ENCODE measurements around the gene RIIAD1.
"Not testable (repeated sequence)": the region's sequence is repeated elsewhere in the genome, so short reads cannot be mapped to it uniquely, and the experiment has no call there.

RIIAD1 gene

GRCh38 chr1:151720974-151721787 is at the start of gene RIIAD1:
Gene RIIAD1, plus strand, starts transcription at chr1:151721522. Its CDS starts 15 bp downstream, at chr1:151721537.
- DNase-seq (ENCODE audit: low read depth in 3 of 3, low spot score in 1 of 3), result peak in 1 of 3 donors; percentile 27

DNA sequence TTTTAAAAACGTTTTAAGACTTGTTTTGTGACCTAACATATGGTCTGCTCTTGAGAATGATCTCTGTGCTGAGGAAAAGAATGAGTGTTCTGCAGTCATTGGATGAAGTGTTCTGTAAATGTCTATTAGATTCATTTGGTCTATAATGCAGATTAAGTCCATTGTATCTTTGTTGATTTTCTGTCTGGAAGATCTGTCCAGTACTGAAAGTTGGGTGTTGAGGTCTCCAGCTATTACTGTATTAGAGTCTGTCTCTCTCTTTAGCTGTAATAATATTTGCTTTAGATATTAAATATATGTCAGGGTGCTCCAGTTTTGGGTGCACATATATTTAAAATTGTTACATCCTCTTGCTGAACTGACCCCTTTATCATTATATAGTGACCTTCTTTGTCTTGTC is 47.9 kb upstream of the RIIAD1 start:
- no peak for DNase-seq (ENCODE audit: low read depth in 3 of 3, low spot score in 1 of 3)

- no peak for DNase-seq (ENCODE audit: low read depth in 3 of 3, low spot score in 1 of 3)
Observed at GRCh38 chr1:151680391-151680790, 40.9 kb upstream of the RIIAD1 start.

DNA sequence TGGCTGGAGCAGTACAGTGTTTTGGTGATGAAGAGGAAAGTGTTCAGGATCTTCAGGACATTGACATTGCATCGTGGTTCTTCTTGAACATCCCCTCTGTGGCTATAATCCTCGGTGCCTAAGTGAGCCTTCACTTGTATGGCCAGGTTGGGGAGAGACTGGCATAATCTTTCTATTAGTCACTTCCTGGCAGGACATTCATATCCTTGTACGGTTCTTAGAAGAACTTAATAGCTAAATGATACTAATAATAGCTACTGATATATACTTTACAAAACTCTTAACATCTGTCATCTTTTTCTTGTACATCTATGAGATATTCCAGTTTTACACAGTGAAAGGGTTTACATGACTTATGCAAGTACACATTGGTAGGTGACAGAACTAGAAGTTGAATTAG is 40.5 kb upstream of the RIIAD1 start:
- no peak for DNase-seq (ENCODE audit: low read depth in 3 of 3, low spot score in 1 of 3)

DNA sequence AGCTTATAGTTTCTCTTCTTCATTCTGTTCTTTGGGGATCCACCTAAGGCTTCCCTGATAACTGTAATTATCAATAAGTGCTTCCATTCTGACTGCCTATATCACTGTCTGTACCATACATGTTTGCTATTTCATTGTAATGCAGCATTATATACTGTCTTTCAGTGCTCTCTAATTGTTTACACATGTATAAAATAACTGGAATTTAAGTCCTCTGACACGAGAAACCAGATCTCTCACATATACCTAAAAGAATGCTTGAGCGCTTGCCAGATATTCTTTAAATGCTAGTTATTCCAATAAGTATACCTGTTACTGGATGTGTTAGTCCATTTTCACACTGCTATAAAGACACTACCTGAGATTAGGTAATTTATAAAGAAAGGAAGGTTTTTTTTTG is 39.4 kb upstream of the RIIAD1 start:
- no peak for DNase-seq (ENCODE audit: low read depth in 3 of 3, low spot score in 1 of 3)

- not testable (repeated sequence) for DNase-seq (ENCODE audit: low read depth in 3 of 3, low spot score in 1 of 3)
Observed at GRCh38 chr1:151682901-151683300, 38.4 kb upstream of the RIIAD1 start.

DNA sequence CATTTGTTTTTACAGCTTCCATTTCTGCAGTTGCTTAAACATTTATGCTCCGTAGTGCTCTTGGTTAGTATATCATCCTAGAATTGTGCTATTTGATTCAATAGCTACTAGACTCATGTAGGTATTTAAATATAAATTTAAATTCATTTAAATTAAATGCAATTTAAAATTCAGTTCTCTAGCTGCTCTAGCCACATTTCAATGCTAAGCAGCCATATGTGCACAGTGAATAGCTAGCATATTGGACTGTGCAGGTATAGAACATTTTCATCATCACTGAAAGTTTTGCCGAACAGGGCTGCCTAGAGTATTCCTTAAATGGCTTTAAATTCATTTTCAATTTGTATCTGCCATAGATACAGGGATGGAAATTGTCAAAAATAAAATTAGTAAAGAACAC is 37.2 kb upstream of the RIIAD1 start:
- no peak for DNase-seq (ENCODE audit: low read depth in 3 of 3, low spot score in 1 of 3)

DNA sequence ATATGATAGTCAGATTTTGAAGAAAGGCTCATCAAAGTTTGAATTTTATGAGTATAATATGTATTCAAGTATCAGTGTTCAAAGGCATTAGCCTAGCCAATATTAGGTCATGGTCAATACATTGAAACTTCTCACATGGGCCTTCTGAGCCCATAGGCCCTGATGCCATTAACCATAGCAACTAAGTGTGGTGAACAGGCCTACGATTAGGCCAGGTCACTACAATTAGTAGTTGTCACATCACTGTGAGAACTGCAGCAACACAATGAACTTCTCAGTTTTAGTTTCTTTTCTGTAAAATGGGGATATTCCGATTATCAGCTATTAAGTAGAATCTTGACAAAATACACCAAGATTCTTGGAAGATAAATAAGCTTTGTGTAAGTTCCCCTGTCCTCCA is 34.8 kb upstream of the RIIAD1 start:
- DNase-seq (ENCODE audit: low read depth in 3 of 3, low spot score in 1 of 3), result no peak

DNA sequence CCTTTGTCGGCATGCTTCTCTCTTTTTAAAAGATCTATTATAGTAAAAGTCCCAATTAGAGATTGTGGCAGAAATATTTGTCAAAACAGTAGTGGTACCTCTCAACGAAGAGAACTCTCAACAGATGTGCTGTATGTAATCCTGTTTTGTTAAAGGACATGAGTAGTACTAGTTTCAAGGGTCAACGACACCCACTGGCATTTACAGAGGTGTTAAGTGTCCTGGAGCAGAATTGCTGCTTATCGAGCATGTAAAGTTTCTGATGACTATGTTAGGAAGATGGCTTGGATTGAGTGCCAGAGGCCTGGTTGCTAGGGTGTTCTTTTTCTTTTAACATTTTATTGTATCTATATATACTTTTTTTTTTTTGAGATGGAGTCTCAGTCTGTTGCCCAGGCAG is 31.8 kb upstream of the RIIAD1 start:
- no peak for DNase-seq (ENCODE audit: low read depth in 3 of 3, low spot score in 1 of 3)

GRCh38 chr1:151692226-151692625 is 29.1 kb upstream of the RIIAD1 start:
- no peak for DNase-seq (ENCODE audit: low read depth in 3 of 3, low spot score in 1 of 3)

DNA sequence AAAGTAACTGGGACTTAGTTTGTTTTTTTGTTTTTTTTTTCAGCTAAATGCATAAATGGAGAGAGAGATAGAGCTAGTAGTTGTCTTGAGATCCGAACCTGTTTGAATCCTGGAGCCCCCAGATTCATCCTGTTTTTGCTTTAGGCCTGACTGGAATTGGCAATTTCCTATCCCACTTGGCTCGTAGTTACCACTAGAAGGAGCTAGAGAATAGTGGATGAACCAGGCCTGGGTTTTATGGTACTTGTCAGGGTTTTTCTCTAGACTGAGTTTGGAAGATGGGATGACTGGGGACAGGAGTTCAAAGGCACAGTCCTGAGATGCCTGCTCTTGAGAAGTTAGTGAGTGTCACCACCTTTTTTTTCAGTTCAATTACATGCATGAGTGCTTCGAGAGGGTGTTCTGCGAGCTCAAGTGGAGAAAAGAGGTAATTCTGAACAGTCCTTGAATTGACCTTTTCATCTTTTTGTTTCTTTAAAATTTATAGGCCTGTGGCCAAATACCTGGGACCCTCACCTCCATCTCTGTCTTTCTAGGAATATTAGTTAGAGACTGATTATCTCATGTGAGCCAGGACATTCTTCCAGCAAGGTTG is 28.2 kb upstream of the RIIAD1 start:
- no peak for DNase-seq (ENCODE audit: low read depth in 3 of 3, low spot score in 1 of 3)

GRCh38 chr1:151701515-151701914 is 19.8 kb upstream of the RIIAD1 start:
- DNase-seq (ENCODE audit: low read depth in 3 of 3, low spot score in 1 of 3), result no peak

- DNase-seq (ENCODE audit: low read depth in 3 of 3, low spot score in 1 of 3), result no peak
Observed at GRCh38 chr1:151702936-151703335, 18.4 kb upstream of the RIIAD1 start.

DNA sequence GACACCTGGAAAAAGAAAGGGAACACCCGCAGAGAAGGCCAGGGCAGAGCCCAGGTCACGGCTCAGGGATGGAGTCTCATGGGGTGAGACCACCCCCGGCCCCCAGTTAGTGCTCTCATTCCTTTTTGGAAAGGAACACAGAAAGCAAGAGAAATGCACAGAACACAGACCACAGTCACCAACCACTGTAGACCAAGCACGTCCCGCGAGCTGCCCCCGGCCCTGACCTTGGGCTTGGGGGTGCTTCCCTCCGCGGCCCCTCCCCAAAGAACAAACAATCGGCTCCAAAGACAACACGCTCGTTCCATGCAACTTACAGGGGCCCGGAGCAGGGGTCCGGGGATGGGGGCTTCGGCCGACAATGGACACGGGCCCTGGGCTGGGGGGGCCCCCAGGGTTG is 17.5 kb upstream of the RIIAD1 start:
- no peak for DNase-seq (ENCODE audit: low read depth in 3 of 3, low spot score in 1 of 3)

DNA sequence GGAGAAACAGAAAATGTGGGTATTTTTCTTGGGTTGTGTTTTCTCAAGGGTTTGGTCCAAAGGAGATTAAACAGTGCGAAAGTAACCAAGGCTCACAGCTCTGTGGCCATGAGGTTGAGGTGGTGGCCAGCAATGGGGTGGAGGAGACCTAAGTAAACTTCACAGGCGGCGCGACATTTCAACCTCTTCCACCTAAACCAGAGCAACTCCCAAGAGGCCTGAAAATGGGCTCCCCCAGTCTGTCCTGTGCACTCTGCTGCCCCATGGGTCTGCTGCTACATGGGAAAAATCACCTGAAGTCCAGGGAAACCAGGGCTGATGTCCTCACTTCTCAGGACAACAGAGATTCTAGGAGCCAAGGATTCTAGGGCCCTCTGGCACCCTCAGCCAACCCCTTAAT is 17.1 kb upstream of the RIIAD1 start:
- no peak for DNase-seq (ENCODE audit: low read depth in 3 of 3, low spot score in 1 of 3)

DNA sequence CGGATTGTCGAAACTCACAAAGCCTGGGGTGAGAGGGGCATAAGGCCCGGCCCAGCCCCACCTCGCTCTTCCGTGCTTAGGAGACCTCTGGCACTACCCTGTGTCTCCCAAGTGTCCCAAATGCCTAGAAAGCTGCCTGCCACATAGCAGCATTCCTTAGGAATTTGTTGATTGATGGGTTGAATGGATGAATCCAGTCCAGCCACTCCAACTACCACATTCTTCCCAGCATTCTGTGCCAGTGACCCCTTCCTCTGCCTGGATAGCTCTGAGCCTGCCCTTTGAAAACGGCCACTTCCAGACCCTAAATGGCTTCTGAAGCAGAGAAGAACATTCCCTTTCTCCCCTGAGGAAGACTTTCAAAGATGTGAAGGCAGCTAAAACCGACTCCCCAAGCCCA is 16.2 kb upstream of the RIIAD1 start:
- no peak for DNase-seq (ENCODE audit: low read depth in 3 of 3, low spot score in 1 of 3)

- DNase-seq (ENCODE audit: low read depth in 3 of 3, low spot score in 1 of 3), result no peak
Observed at GRCh38 chr1:151705753-151706463, 15.4 kb upstream of the RIIAD1 start.

- no peak for DNase-seq (ENCODE audit: low read depth in 3 of 3, low spot score in 1 of 3)
Observed at GRCh38 chr1:151706464-151707415, 14.6 kb upstream of the RIIAD1 start.

GRCh38 chr1:151707541-151708065 is 13.7 kb upstream of the RIIAD1 start:
- no peak for DNase-seq (ENCODE audit: low read depth in 3 of 3, low spot score in 1 of 3)

GRCh38 chr1:151708891-151709290 is 12.4 kb upstream of the RIIAD1 start:
- no peak for DNase-seq (ENCODE audit: low read depth in 3 of 3, low spot score in 1 of 3)
